OCI-LY1 (cell line): ENCODE results near the gene RBM20.

Experiments used
- EZH2 ChIP-seq: fragments of 200-600 bp; sonication (generic), shearing (Covaris generic); IDR thresholded peaks from 2 replicates; pipeline ENCODE4 v1.8.0; 2017; ENCODE audit warnings: borderline replicate concordance, mixed run types, mild to moderate bottlenecking, antibody characterized with exemption, low read length, moderate library complexity, mixed read lengths
- TF ChIP-seq, protein P1 (sequence below): fragments of 200-600 bp; sonication (generic), shearing (Covaris generic); IDR thresholded peaks from 2 replicates; pipeline ENCODE4 v1.5.1; 2017; ENCODE audit warnings: mild to moderate bottlenecking, antibody characterized with exemption, low read length, moderate library complexity, mixed read lengths

GRCh38 chr10:110597476-110597875 lies 46.7 kb upstream of the RBM20 start:
- TF ChIP-seq, protein P1, sequence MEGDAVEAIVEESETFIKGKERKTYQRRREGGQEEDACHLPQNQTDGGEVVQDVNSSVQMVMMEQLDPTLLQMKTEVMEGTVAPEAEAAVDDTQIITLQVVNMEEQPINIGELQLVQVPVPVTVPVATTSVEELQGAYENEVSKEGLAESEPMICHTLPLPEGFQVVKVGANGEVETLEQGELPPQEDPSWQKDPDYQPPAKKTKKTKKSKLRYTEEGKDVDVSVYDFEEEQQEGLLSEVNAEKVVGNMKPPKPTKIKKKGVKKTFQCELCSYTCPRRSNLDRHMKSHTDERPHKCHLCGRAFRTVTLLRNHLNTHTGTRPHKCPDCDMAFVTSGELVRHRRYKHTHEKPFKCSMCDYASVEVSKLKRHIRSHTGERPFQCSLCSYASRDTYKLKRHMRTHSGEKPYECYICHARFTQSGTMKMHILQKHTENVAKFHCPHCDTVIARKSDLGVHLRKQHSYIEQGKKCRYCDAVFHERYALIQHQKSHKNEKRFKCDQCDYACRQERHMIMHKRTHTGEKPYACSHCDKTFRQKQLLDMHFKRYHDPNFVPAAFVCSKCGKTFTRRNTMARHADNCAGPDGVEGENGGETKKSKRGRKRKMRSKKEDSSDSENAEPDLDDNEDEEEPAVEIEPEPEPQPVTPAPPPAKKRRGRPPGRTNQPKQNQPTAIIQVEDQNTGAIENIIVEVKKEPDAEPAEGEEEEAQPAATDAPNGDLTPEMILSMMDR = no peak
- TF ChIP-seq EZH2 = no peak
